NCI-H748 treated with DMSO at 0.1 percent for 48 hours (cell line): Measurements from ENCODE around the gene CEP19.

Experiments used
- DNase-seq: peaks from one replicate; lab custom pipeline; 2025; lab: John Stamatoyannopoulos, UW

CEP19 gene

DNA sequence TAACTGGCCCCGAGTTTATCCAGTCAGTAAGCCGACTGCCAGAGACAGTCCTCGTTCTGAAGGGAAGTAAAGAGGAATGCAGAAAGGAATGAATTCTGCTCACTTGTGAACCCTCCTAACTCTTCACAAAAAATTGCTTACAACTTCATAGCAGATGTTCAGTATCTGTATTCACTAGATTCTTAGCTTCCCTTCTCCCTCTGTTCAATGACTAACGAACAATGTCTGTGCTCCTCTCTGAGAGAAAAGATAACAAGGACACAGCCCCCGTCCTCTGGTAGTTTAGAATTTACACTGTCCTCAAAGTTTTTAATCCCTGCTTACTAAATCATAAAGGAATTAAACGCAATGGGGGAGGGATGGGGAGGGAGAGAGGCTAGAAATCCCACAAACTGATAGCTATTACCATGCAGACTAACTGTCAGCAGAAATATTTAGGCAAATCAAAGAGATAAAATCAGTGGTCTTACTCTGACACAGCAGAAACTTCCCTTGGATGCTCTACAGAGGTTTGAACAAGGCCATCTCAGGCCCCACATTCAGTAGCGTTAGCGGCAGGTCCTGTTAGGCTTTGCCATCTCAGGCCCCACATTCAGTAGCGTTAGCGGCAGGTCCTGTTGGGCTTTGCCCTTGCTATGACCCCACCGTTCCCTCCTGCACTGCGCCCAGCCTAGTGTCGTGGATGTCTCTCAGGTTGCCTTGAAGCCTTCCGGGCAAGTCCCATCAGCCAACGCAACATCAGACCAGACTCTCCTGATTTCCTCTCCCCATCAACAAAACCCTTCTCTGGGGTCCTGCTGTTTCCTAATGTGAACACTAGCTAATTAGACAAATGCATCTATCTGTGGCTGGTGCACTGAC lies 49.1 kb downstream of the CEP19 start:
- DNase-seq = no peak

DNA sequence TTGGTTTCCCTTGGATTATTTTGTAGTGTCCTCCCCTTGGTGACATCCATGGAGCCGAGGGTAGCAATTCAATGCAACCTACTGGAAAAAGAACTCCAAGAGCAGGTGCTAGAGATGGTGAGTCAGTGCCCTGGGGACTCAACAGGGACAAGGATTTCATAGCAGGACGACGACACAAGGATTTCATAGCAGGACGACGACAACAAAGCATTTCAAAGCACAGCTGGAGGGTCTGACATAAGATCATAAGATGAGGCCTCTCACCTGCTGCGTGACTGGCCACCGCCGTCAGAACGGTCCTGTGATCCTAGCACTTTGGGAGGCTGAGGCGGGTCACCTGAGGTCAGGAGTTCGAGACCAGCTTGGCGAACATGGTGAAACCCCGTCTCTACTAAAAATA lies 50.0 kb downstream of the CEP19 start:
- no peak for DNase-seq

GRCh38 chr3:196661400-196661799 lies 50.6 kb downstream of the CEP19 start:
- DNase-seq = no peak

GRCh38 chr3:196660381-196661166 lies 51.5 kb downstream of the CEP19 start:
- no peak for DNase-seq

DNA sequence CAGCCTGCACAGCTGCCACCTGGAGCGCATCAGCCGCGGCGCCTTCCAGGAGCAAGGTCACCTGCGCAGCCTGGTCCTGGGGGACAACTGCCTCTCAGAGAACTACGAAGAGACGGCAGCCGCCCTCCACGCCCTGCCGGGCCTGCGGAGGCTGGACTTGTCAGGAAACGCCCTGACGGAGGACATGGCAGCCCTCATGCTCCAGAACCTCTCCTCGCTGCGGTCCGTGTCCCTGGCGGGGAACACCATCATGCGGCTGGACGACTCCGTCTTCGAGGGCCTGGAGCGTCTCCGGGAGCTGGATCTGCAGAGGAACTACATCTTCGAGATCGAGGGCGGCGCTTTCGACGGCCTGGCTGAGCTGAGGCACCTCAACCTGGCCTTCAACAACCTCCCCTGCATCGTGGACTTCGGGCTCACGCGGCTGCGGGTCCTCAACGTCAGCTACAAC lies 52.1 kb downstream of the CEP19 start:
- DNase-seq = no peak
